Measurements from ENCODE around the gene NFRKB.

Gene NFRKB

GRCh38 chr11:129910360-129910759 lies 15.0 kb upstream of the NFRKB start:
- H3K36me3 ChIP-seq (ENCODE audit: control insufficient read depth, insufficient read depth, low read length) = no peaks in the 10 kb centered on the region
- H3K27me3 ChIP-seq (ENCODE audit: control insufficient read depth, insufficient read depth, low read length) = no peaks in the 10 kb centered on the region

GRCh38 chr11:129905402-129905801 lies 10.0 kb upstream of the NFRKB start:
- Histone ChIP-seq H3K27ac (no peak overlapping the region), H3K9ac (no peak overlapping the region), H3K27me3 (ENCODE audit: control insufficient read depth, insufficient read depth, low read length) (no peaks in the 10 kb centered on the region), H3K9me3 (ENCODE audit: control insufficient read depth, low read length) (no peaks in the 10 kb centered on the region), H2AFZ (no peak overlapping the region), H3K4me2 (ENCODE audit: low read length) (no peak overlapping the region), H3K4me3 (ENCODE audit: low read depth, low read length) (no peak overlapping the region), H3K4me1 (no peaks in the 10 kb centered on the region), H3K36me3 (ENCODE audit: control insufficient read depth, insufficient read depth, low read length) (no peaks in the 10 kb centered on the region), H3K79me2 (no peaks in the 10 kb centered on the region)
- TF ChIP-seq, protein P1, sequence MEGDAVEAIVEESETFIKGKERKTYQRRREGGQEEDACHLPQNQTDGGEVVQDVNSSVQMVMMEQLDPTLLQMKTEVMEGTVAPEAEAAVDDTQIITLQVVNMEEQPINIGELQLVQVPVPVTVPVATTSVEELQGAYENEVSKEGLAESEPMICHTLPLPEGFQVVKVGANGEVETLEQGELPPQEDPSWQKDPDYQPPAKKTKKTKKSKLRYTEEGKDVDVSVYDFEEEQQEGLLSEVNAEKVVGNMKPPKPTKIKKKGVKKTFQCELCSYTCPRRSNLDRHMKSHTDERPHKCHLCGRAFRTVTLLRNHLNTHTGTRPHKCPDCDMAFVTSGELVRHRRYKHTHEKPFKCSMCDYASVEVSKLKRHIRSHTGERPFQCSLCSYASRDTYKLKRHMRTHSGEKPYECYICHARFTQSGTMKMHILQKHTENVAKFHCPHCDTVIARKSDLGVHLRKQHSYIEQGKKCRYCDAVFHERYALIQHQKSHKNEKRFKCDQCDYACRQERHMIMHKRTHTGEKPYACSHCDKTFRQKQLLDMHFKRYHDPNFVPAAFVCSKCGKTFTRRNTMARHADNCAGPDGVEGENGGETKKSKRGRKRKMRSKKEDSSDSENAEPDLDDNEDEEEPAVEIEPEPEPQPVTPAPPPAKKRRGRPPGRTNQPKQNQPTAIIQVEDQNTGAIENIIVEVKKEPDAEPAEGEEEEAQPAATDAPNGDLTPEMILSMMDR (IDR thresholded peaks at IDR 0.05) = no peak

More at GRCh38 chr11:129910360-129910759, 15.0 kb upstream of the NFRKB start:
- Histone ChIP-seq H3K4me1 (no peaks in the 10 kb centered on the region), H3K9me3 (ENCODE audit: control insufficient read depth, low read length) (no peaks in the 10 kb centered on the region), H2AFZ (no peak overlapping the region), H3K9ac (no peak overlapping the region), H3K27ac (no peak overlapping the region), H3K4me3 (ENCODE audit: low read depth, low read length) (no peak overlapping the region), H3K79me2 (no peaks in the 10 kb centered on the region), H3K4me2 (ENCODE audit: low read length) (no peak overlapping the region)
- TF ChIP-seq, protein P1 (IDR thresholded peaks at IDR 0.05) = no peak

- Histone ChIP-seq H2AFZ (peak overlapping the region; percentile 81), H3K27ac (no peak overlapping the region), H3K4me1 (no peaks in the 10 kb centered on the region), H3K9me3 (ENCODE audit: control insufficient read depth, low read length) (no peaks in the 10 kb centered on the region), H3K4me3 (ENCODE audit: low read depth, low read length) (peak overlapping the region; percentile 72), H3K4me2 (ENCODE audit: low read length) (peak overlapping the region; percentile 82), H3K79me2 (no peaks in the 10 kb centered on the region), H3K27me3 (ENCODE audit: control insufficient read depth, insufficient read depth, low read length) (no peaks in the 10 kb centered on the region), H3K9ac (no peak overlapping the region), H3K36me3 (ENCODE audit: control insufficient read depth, insufficient read depth, low read length) (no peaks in the 10 kb centered on the region)
- TF ChIP-seq, protein P1 (IDR thresholded peaks at IDR 0.05) = no peak
These were observed 684 bp upstream of the NFRKB start for GRCh38 chr11:129896062-129896461.

GRCh38 chr11:129894278-129895125 lies 876 bp downstream of the NFRKB start:
- H3K4me2 ChIP-seq (ENCODE audit: low read length) = peak overlapping the region; percentile 69
- H3K79me2 ChIP-seq = no peaks in the 10 kb centered on the region
- H3K27me3 ChIP-seq (ENCODE audit: control insufficient read depth, insufficient read depth, low read length) = no peaks in the 10 kb centered on the region
- TF ChIP-seq, protein P1 (IDR thresholded peaks at IDR 0.05) = no peak
- peak overlapping the region; percentile 81 for H2AFZ ChIP-seq
- peak overlapping the region; percentile 72 for H3K4me3 ChIP-seq (ENCODE audit: low read depth, low read length)
- H3K27ac ChIP-seq = peak overlapping the region; percentile 54
- H3K9me3 ChIP-seq (ENCODE audit: control insufficient read depth, low read length) = no peaks in the 10 kb centered on the region
- H3K9ac ChIP-seq = no peak overlapping the region
- no peaks in the 10 kb centered on the region for H3K4me1 ChIP-seq
- no peaks in the 10 kb centered on the region for H3K36me3 ChIP-seq (ENCODE audit: control insufficient read depth, insufficient read depth, low read length)

DNA sequence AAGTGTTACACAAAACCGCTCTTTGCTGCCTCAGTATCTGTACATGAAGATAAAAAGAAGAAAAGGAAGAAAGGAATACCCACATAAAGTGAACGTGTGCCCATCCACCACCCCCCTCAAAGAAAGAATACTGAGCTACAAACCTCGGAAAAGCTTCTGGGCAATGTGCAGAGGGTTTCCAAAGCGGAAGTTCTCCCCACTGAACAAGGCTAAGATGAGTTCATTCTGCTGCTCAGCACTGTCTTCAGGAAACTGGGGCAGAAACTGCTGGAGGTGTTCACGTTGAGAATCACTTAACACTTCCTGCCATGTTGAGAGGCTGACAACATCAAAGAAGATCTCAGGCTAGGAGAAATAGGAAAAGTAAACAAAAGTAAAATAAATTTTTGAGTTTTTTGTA lies 6.9 kb downstream of the NFRKB start:
- no peak overlapping the region for H3K9ac ChIP-seq
- H3K36me3 ChIP-seq (ENCODE audit: control insufficient read depth, insufficient read depth, low read length) = no peaks in the 10 kb centered on the region
- H2AFZ ChIP-seq = no peak overlapping the region
- no peak overlapping the region for H3K27ac ChIP-seq
- H3K4me1 ChIP-seq = no peaks in the 10 kb centered on the region
- H3K79me2 ChIP-seq = no peaks in the 10 kb centered on the region
- no peak overlapping the region for H3K4me3 ChIP-seq (ENCODE audit: low read depth, low read length)
- no peaks in the 10 kb centered on the region for H3K27me3 ChIP-seq (ENCODE audit: control insufficient read depth, insufficient read depth, low read length)
- TF ChIP-seq, protein P1 (IDR thresholded peaks at IDR 0.05) = no peak
- no peak overlapping the region for H3K4me2 ChIP-seq (ENCODE audit: low read length)
- H3K9me3 ChIP-seq (ENCODE audit: control insufficient read depth, low read length) = no peaks in the 10 kb centered on the region
